ENCODE data around the gene RXFP2. TPM values are rescaled to one million over a fixed set of nuclear protein-coding genes. Genes with fewer than 3 reads are reported as not detected.

Gene RXFP2
- total and polyA plus RNA-seq, 3 donors from 2014 or later, result 0.08 to 0.67 (median 0.43) TPM

DNA sequence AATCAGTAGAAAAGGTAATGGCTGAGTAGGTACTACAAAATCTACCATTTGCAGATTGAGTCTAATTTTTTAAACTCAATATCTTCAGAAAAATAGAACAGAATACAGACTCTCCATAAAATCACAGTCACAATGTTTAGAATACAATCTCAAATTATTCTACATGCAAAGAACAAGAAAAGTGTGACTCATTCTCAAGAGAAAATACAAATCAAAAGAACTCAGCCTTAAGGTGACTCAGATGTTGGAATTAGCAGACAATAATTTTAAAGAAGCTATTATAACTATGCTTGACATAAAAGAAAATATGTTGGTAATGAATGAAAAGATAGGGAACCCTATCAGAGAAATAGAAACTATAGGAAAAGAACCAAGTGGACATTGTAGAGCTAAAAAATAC is 78.9 kb downstream of the RXFP2 start:
- no peaks in the 10 kb centered on the region for H3K27me3 ChIP-seq
- no peaks in the 10 kb centered on the region for H3K36me3 ChIP-seq (ENCODE audit: low read depth, missing control alignments)
- H3K4me1 ChIP-seq, result no peaks in the 10 kb centered on the region
- no peak overlapping the region for H3K4me3 ChIP-seq
- no peak overlapping the region for H3K27ac ChIP-seq
- intact Hi-C loops (cut with DNase I; ENCODE audit: low total_unique reads), result no loop called here
- no peak for DNase-seq
- H3K9me3 ChIP-seq, result no peaks in the 10 kb centered on the region
- TF ChIP-seq CTCF (IDR thresholded peaks at IDR 0.05) (no peak), POLR2A (IDR thresholded peaks at IDR 0.05) (no peak)

DNA sequence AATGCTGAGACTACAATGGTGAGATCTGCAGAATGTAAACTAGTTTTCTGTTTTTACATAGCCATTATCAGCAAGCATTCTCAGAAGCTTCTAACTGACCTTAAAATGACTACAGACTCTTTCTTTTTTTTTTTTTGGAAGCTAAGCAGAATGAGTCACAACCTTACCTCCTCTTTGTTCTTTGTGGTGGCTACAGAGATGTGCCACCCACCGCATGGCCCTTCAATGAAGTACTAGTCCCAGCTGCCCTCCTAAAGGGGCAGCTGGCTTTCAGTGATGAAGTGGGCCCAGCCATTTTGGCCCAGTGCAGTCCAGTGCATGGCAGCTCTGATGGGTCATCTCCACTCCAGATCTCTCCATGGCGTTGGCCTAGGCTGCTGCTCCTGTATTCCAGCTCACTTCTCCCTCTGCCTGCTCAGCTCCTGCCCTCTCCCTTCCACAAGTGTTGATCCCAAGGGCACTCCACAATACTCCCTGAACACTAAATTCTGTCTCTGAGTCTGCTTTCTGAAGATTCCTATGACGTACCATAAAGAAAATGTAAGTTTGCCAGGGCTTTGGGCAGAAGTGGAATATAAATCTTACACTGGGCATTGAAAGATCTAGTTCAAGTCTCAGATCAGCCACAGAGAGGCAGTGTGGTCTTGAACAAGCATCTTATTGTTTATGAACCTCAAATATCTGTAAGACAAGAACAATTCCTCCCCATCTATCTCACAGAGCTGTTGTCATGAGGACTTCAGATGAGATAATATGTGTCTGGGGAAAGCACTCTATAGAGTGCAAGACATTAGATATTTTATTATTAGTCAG is 85.6 kb downstream of the RXFP2 start:
- Histone ChIP-seq H3K27ac (peak overlapping the region in 1 of 2 donors; percentile 4), H3K4me3 (no peak overlapping the region), H3K4me1 (no peaks in the 10 kb centered on the region), H3K27me3 (no peaks in the 10 kb centered on the region), H3K9me3 (no peaks in the 10 kb centered on the region), H3K36me3 (ENCODE audit: low read depth, missing control alignments) (no peaks in the 10 kb centered on the region)
- no peak for TF ChIP-seq POLR2A (IDR thresholded peaks at IDR 0.05)
- no peak for TF ChIP-seq CTCF (IDR thresholded peaks at IDR 0.05)
- DNase-seq, result peak; percentile 28
- 77 to 89% methylated on average over 3 of the region's 3 CpGs for WGBS, 2 donors
- intact Hi-C loops (cut with DNase I; ENCODE audit: low total_unique reads), result no loop called here

DNA sequence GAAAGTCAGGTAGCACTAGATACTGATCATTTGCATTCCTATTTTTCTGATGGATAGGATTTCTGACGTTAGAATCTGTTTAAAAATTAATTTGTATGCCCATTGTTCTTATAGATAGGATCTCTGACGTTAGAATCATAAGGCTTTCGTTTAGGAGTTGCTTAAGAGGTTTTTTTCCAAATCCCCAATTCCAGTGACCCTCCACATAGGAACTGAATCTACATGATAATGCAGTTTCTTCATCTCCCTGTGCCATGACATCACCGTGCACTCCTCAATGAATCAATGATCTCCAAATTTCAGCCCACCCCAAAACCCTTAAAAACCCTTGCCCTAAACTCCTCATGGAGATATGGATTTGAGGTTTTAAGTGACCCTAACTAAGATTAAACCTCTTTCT is 87.2 kb downstream of the RXFP2 start:
- WGBS, 2 donors, result 94% methylated on average over 4 of the region's 4 CpGs
- TF ChIP-seq CTCF (IDR thresholded peaks at IDR 0.05) (no peak), POLR2A (IDR thresholded peaks at IDR 0.05) (no peak)
- Histone ChIP-seq H3K4me1 (no peaks in the 10 kb centered on the region), H3K27ac (no peak overlapping the region), H3K4me3 (no peak overlapping the region), H3K36me3 (ENCODE audit: low read depth, missing control alignments) (no peaks in the 10 kb centered on the region), H3K27me3 (no peaks in the 10 kb centered on the region), H3K9me3 (no peaks in the 10 kb centered on the region)
- no peak for DNase-seq
- intact Hi-C loops (cut with DNase I; ENCODE audit: low total_unique reads), result no loop called here

DNA sequence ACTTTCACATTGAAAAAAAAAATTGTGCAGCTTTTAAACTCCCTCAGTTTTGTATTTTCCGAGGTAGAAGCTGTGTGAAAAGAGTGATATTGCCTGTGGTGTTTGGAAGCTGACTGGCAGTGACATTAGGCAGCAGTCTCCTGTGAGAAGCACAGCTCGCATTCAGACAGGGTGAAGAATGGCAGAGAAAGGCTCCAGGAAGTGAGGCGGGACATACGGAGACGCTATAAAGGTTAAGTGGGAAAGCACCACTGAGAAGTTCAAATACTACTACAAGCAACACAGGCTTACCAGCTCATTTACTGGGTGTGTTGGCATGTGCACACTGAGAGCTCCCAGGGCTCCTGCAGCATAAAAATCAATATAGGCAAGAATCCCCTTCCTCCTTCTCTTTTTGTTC is 88.4 kb downstream of the RXFP2 start:
- H3K4me3 ChIP-seq, result no peak overlapping the region
- H3K9me3 ChIP-seq, result no peaks in the 10 kb centered on the region
- no peaks in the 10 kb centered on the region for H3K36me3 ChIP-seq (ENCODE audit: low read depth, missing control alignments)
- H3K27ac ChIP-seq, result no peak overlapping the region
- 55 to 64% methylated on average over 5 of the region's 5 CpGs for WGBS, 2 donors
- H3K27me3 ChIP-seq, result no peaks in the 10 kb centered on the region
- DNase-seq, result no peak
- no peaks in the 10 kb centered on the region for H3K4me1 ChIP-seq
- intact Hi-C loops (cut with DNase I; ENCODE audit: low total_unique reads), result no loop called here
- TF ChIP-seq CTCF (IDR thresholded peaks at IDR 0.05) (no peak), POLR2A (IDR thresholded peaks at IDR 0.05) (no peak)

DNA sequence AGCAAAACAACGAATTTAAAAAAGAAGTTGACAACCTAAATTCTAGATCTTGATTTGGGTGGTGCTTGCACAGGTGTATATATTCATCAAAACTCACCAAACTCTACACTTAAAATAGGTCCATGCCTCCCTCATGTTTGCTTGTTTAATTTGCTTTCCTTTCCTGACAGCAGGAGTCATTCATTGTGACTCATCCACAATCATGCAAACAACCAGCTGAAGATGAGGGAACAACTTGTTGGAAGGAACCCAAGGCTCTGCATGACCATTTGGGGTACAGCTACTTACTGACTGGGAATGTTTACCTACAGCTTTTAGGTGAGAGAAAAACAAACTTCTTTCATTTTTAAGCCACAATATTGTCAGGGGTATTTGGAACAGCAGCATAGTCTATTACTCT is 96.6 kb downstream of the RXFP2 start:
- WGBS, 2 donors, result 92 to 100% methylated on average over 1 of the region's 1 CpG
- intact Hi-C loops (cut with DNase I; ENCODE audit: low total_unique reads), result no loop called here

More for the DNA sequence above, 96.6 kb downstream of the RXFP2 start:
- no peak for TF ChIP-seq CTCF (IDR thresholded peaks at IDR 0.05)
- TF ChIP-seq POLR2A (IDR thresholded peaks at IDR 0.05), result no peak
- H3K4me1 ChIP-seq, result no peaks in the 10 kb centered on the region
- H3K9me3 ChIP-seq, result no peaks in the 10 kb centered on the region
- H3K27me3 ChIP-seq, result no peaks in the 10 kb centered on the region
- H3K4me3 ChIP-seq, result no peak overlapping the region
- H3K36me3 ChIP-seq (ENCODE audit: low read depth, missing control alignments), result no peaks in the 10 kb centered on the region
- H3K27ac ChIP-seq, result no peak overlapping the region
- no peak for DNase-seq

All from testis (tissue), 3 donors.